ENCODE measurements around the gene LMNTD2. TPM values are rescaled to one million over a fixed set of nuclear protein-coding genes. Genes with fewer than 3 reads are reported as not detected.

LMNTD2 gene
- total RNA-seq, 2 donors from 2014 or later, result 13.6 to 15.3 TPM

- intact Hi-C loops (cut with DNase I, micrococcal nuclease), result no loop called here
- DNase-seq (no peak), ATAC-seq (no peak)
Measured at GRCh38 chr11:504994-505344, 55.6 kb downstream of the LMNTD2 start.

Small RNAs within 50 kb of the gene (microRNA-seq; reads per million reads assigned to microRNA genes)
- 235 to 911 reads per million in 2 donors for gene MIR210

Other genes starting within 250 kb of the LMNTD2 start
- 100 to 1,000 TPM in 1 of 2 donors, 10 to 100 TPM in 1; 85.6 to 127 TPM for gene IFITM1, start 246.7 kb downstream of the LMNTD2 start, total RNA-seq
- 100 to 1,000 TPM; 118 to 136 TPM for gene IFITM3, start 239.9 kb downstream of the LMNTD2 start, total RNA-seq
- gene B4GALNT4, start 191.2 kb downstream of the LMNTD2 start, total RNA-seq, result 1 to 10 TPM; 2.4 to 3.3 TPM
- gene PKP3, start 166.5 kb downstream of the LMNTD2 start, total RNA-seq, result 100 to 1,000 TPM; 168 to 194 TPM
- 100 to 1,000 TPM; 123 to 152 TPM for gene SIGIRR, start 145.7 kb downstream of the LMNTD2 start, total RNA-seq
- gene ANO9, start 118.7 kb downstream of the LMNTD2 start, total RNA-seq, result 100 to 1,000 TPM; 141 to 180 TPM
- gene PTDSS2, start 110.5 kb downstream of the LMNTD2 start, total RNA-seq, result 10 to 100 TPM; 23.3 to 27.4 TPM
- gene RNH1, start 53.5 kb downstream of the LMNTD2 start, total RNA-seq, result 100 to 1,000 TPM; 104 to 124 TPM
- 10 to 100 TPM; 42.3 to 58.1 TPM for gene HRAS, start 25.2 kb downstream of the LMNTD2 start, total RNA-seq
- gene LRRC56, start 23.2 kb downstream of the LMNTD2 start, total RNA-seq, result 1 to 10 TPM; 3.7 to 4.7 TPM
- 100 to 1,000 TPM in 1 of 2 donors, 10 to 100 TPM in 1; 90.9 to 117 TPM for gene RASSF7, start 232 bp upstream of the LMNTD2 start, total RNA-seq
- 10 to 100 TPM; 31.0 to 33.0 TPM for gene PHRF1, start 15.7 kb upstream of the LMNTD2 start, total RNA-seq
- 10 to 100 TPM; 29.9 to 36.4 TPM for gene IRF7, start 55.2 kb upstream of the LMNTD2 start, total RNA-seq
- gene CDHR5, start 64.2 kb upstream of the LMNTD2 start, total RNA-seq, result 100 to 1,000 TPM; 359 to 611 TPM
- 1 to 10 TPM in 1 of 2 donors, not detected in 1; 2.7 TPM for gene SCT, start 66.4 kb upstream of the LMNTD2 start, total RNA-seq
- gene DRD4, start 76.5 kb upstream of the LMNTD2 start, total RNA-seq, result 1 to 10 TPM; 1.3 to 1.9 TPM
- 10 to 100 TPM; 24.1 to 27.1 TPM for gene DEAF1, start 134.5 kb upstream of the LMNTD2 start, total RNA-seq
- gene TMEM80, start 135.1 kb upstream of the LMNTD2 start, total RNA-seq, result 10 to 100 TPM; 26.9 to 31.3 TPM
- 100 to 1,000 TPM; 248 to 294 TPM for gene EPS8L2, start 145.5 kb upstream of the LMNTD2 start, total RNA-seq
- gene TALDO1, start 186.7 kb upstream of the LMNTD2 start, total RNA-seq, result 100 to 1,000 TPM; 159 to 186 TPM
- gene GATD1, start 216.7 kb upstream of the LMNTD2 start, total RNA-seq, result 10 to 100 TPM; 49.2 to 60.2 TPM
- under 1 TPM in 1 of 2 donors, not detected in 1; 0.36 TPM for gene CEND1, start 229.4 kb upstream of the LMNTD2 start, total RNA-seq
- gene SLC25A22, start 237.5 kb upstream of the LMNTD2 start, total RNA-seq, result 10 to 100 TPM; 16.0 to 16.8 TPM
- 10 to 100 TPM; 20.0 to 25.8 TPM for gene PIDD1, start 244.5 kb upstream of the LMNTD2 start, total RNA-seq
- gene RPLP2, start 249.2 kb upstream of the LMNTD2 start, total RNA-seq, result 1,000 to 10,000 TPM; 1,811 to 1,846 TPM

All from left colon (tissue), 2 donors.